ENCODE data around the gene EMC9. TPM values are rescaled to one million over a fixed set of nuclear protein-coding genes. Genes with fewer than 3 reads are reported as not detected.

Gene EMC9
- total RNA-seq, 1 experiment from 2014 or later, result 42.0 TPM

- intact Hi-C loops (cut with micrococcal nuclease), result no loop called here
- no peak for TF ChIP-seq SP1 (IDR thresholded peaks at IDR 0.05; ENCODE audit: low read depth)
- no peak for TF ChIP-seq ELF1 (IDR thresholded peaks at IDR 0.05; ENCODE audit: borderline replicate concordance, low read depth)
- no peak for TF ChIP-seq EZH2phosphoT487 (IDR thresholded peaks at IDR 0.05; ENCODE audit: borderline replicate concordance)
- Histone ChIP-seq H3K9me3 (ENCODE audit: control insufficient read depth in 1 of 2, insufficient read depth in 1 of 2, low read depth in 1 of 2, low read length in 2 of 2) (no peaks in the 10 kb centered on the region), H4K20me1 (ENCODE audit: insufficient read depth) (no peaks in the 10 kb centered on the region), H3K4me1 (ENCODE audit: control insufficient read depth in 1 of 2, insufficient read depth in 2 of 2, low read length in 2 of 2) (peaks cover 4% of the 10 kb centered on the region in 2 experiments; a peak in 3 of 4 replicates), H3K9me2 (ENCODE audit: insufficient read depth) (no peaks in the 10 kb centered on the region), H3K79me2 (ENCODE audit: insufficient read depth, low read length) (no peaks in the 10 kb centered on the region), H2AFZ (ENCODE audit: low read depth, low read length, poor library complexity, severe bottlenecking) (no peak within 1 kb of the TSS), H3K36me3 (ENCODE audit: control insufficient read depth in 1 of 2, insufficient read depth in 2 of 2, low read length in 2 of 2) (no peaks in the 10 kb centered on the region), H3K4me3 (replicated peaks in 1 of 2; ENCODE audit: low read depth in 1 of 2, low read length in 2 of 2) (no peak within 1 kb of the TSS), H3K9ac (ENCODE audit: low read length) (no peak within 1 kb of the TSS), H3K27me3 (ENCODE audit: insufficient read depth, low read length) (no peaks in the 10 kb centered on the region), H3K27ac (ENCODE audit: low read depth, low read length) (no peak within 1 kb of the TSS), H3K4me2 (ENCODE audit: low read length) (no peak within 1 kb of the TSS)
- no TSS peak for BruUV-seq (replicated peaks)
- POLR2A ChIA-PET, result interaction anchor here (1.2 to 3.0 kb wide), 2 partner anchors 16 to 36 kb away, joined by 3 to 8 read pairs; partner anchors contain the start of genes DCAF11, NRL and PCK2
- RAD21 ChIA-PET (ENCODE audit: low non-redundant PET in 1 of 2, low total read pairs in 2 of 2, uncharacterized antibody in 2 of 2, unreplicated experiment in 2 of 2), result no interaction called here
- DNase-seq (ENCODE audit: low read depth, low spot score) (no peak), ATAC-seq (no peak)
- CTCF ChIA-PET, result interaction anchor here (1.2 kb wide), 1 partner anchor 22 kb away, joined by 3 read pairs; no protein-coding TSS in a partner anchor
Measured at GRCh38 chr14:24130380-24130716, 11.0 kb downstream of the EMC9 start, which contains the start of gene FITM1. Gene FITM1, plus strand, starts transcription at chr14:24130659. Its CDS starts 905 bp downstream, at chr14:24131564.

GRCh38 chr14:24129410-24129998, 11.9 kb downstream of the EMC9 start:
- BruUV-seq (replicated peaks), result no TSS peak

More at GRCh38 chr14:24129410-24129998, 11.9 kb downstream of the EMC9 start:
- no peak overlapping the region for H3K4me3 ChIP-seq (replicated peaks in 1 of 2; ENCODE audit: low read depth in 1 of 2, low read length in 2 of 2)
- H2AFZ ChIP-seq (ENCODE audit: low read depth, low read length, poor library complexity, severe bottlenecking), result no peak overlapping the region
- no peaks in the 10 kb centered on the region for H4K20me1 ChIP-seq (ENCODE audit: insufficient read depth)
- no peaks in the 10 kb centered on the region for H3K4me1 ChIP-seq (ENCODE audit: control insufficient read depth in 1 of 2, insufficient read depth in 2 of 2, low read length in 2 of 2)
- ChIA-PET POLR2A (interaction anchor here (1.2 to 3.0 kb wide), 2 partner anchors 15 to 35 kb away, joined by 3 to 8 read pairs; partner anchors contain the start of genes DCAF11, NRL and PCK2), CTCF (interaction anchor here (1.2 kb wide), 1 partner anchor 21 kb away, joined by 3 read pairs; no protein-coding TSS in a partner anchor), RAD21 (ENCODE audit: low non-redundant PET in 1 of 2, low total read pairs in 2 of 2, uncharacterized antibody in 2 of 2, unreplicated experiment in 2 of 2) (no interaction called here)
- H3K4me2 ChIP-seq (ENCODE audit: low read length), result no peak overlapping the region
- no peaks in the 10 kb centered on the region for H3K9me3 ChIP-seq (ENCODE audit: control insufficient read depth in 1 of 2, insufficient read depth in 1 of 2, low read depth in 1 of 2, low read length in 2 of 2)
- H3K27me3 ChIP-seq (ENCODE audit: insufficient read depth, low read length), result no peaks in the 10 kb centered on the region
- H3K36me3 ChIP-seq (ENCODE audit: control insufficient read depth in 1 of 2, insufficient read depth in 2 of 2, low read length in 2 of 2), result no peaks in the 10 kb centered on the region
- H3K27ac ChIP-seq (ENCODE audit: low read depth, low read length), result no peak overlapping the region
- H3K9ac ChIP-seq (ENCODE audit: low read length), result no peak overlapping the region
- TF ChIP-seq EGR1 (IDR thresholded peaks at IDR 0.05; ENCODE audit: low read depth) (no peak), EZH2 (IDR thresholded peaks at IDR 0.05) (no peak), ATF3 (IDR thresholded peaks at IDR 0.05) (no peak), CTCF (IDR thresholded peaks at IDR 0.05 in 2 of 3, conservative IDR thresholded peaks at IDR 0.05 in 1 of 3; ENCODE audit: borderline replicate concordance in 1 of 3, insufficient read depth in 1 of 3, low read depth in 2 of 3, low read length in 2 of 3) (no peak), ELF1 (IDR thresholded peaks at IDR 0.05; ENCODE audit: borderline replicate concordance, low read depth) (no peak), RAD21 (IDR thresholded peaks at IDR 0.05; ENCODE audit: low read depth) (no peak), CBX3 (IDR thresholded peaks at IDR 0.05; ENCODE audit: low read depth) (no peak), CEBPB (IDR thresholded peaks at IDR 0.05; ENCODE audit: low read depth) (no peak), YY1 (IDR thresholded peaks at IDR 0.05; ENCODE audit: extremely low read depth, insufficient replicate concordance, low read depth, low read length) (no peak), POLR2AphosphoS5 (IDR thresholded peaks at IDR 0.05; ENCODE audit: low read depth, low read length) (no peak), EZH2phosphoT487 (IDR thresholded peaks at IDR 0.05; ENCODE audit: borderline replicate concordance) (no peak), ZNF274 (IDR thresholded peaks at IDR 0.05; ENCODE audit: low read depth, low read length) (no peak), TCF7L2 (IDR thresholded peaks at IDR 0.05; ENCODE audit: borderline replicate concordance, extremely low read depth, insufficient read depth, insufficient read length) (no peak), JUND (IDR thresholded peaks at IDR 0.05) (no peak), ZFX (IDR thresholded peaks at IDR 0.05) (no peak), FOSL1 (IDR thresholded peaks at IDR 0.05; ENCODE audit: low read depth) (no peak), MAX (IDR thresholded peaks at IDR 0.05) (no peak), SIN3A (IDR thresholded peaks at IDR 0.05; ENCODE audit: low read depth) (no peak)
- intact Hi-C loops (cut with micrococcal nuclease), result no loop called here
- DNase-seq (ENCODE audit: low read depth, low spot score) (no peak), ATAC-seq (no peak)
- no peaks in the 10 kb centered on the region for H3K9me2 ChIP-seq (ENCODE audit: insufficient read depth)
- H3K79me2 ChIP-seq (ENCODE audit: insufficient read depth, low read length), result no peaks in the 10 kb centered on the region
